ENCODE data around the gene KAZALD1. TPM values are rescaled to one million over a fixed set of nuclear protein-coding genes. Genes with fewer than 3 reads are reported as not detected.

Gene KAZALD1
- total RNA-seq, 1 experiment from 2014 or later = 12.5 TPM

GRCh38 chr10:101062232-101063049 lies 652 bp downstream of the KAZALD1 start:
- intact Hi-C loops (cut with micrococcal nuclease; ENCODE audit: unreplicated experiment) = loop anchor here (5.0 kb wide), 1 partner anchor 65 kb away; the partner anchor contains the start of gene LZTS2
- ChIA-PET POLR2A (ENCODE audit: low non-redundant PET) (no interaction called here), CTCF (interaction anchor here (0.6 to 3.0 kb wide), 5 partner anchors 9 to 79 kb away, joined by 3 to 16 read pairs (median 8); no protein-coding TSS in a partner anchor)
- DNase-seq (ENCODE audit: low spot score) = peak; percentile 67
- Histone ChIP-seq H3K4me1 (ENCODE audit: insufficient read depth, low read length, poor library complexity, severe bottlenecking) (peaks cover 71% of the 10 kb centered on the region), H3K36me3 (ENCODE audit: insufficient read depth, low read length, poor library complexity, severe bottlenecking) (no peaks in the 10 kb centered on the region), H3K4me3 (ENCODE audit: low read depth, low read length, poor library complexity, severe bottlenecking) (peak overlapping the region; percentile 73), H3K27me3 (replicated peaks; ENCODE audit: insufficient read depth, low read depth, low read length, poor library complexity) (no peaks in the 10 kb centered on the region), H3K9me3 (ENCODE audit: low read depth, low read length, poor library complexity, severe bottlenecking) (no peaks in the 10 kb centered on the region), H3K27ac (ENCODE audit: low read depth, low read length, poor library complexity, severe bottlenecking) (peak overlapping the region; percentile 98)
- TF ChIP-seq, protein P1, sequence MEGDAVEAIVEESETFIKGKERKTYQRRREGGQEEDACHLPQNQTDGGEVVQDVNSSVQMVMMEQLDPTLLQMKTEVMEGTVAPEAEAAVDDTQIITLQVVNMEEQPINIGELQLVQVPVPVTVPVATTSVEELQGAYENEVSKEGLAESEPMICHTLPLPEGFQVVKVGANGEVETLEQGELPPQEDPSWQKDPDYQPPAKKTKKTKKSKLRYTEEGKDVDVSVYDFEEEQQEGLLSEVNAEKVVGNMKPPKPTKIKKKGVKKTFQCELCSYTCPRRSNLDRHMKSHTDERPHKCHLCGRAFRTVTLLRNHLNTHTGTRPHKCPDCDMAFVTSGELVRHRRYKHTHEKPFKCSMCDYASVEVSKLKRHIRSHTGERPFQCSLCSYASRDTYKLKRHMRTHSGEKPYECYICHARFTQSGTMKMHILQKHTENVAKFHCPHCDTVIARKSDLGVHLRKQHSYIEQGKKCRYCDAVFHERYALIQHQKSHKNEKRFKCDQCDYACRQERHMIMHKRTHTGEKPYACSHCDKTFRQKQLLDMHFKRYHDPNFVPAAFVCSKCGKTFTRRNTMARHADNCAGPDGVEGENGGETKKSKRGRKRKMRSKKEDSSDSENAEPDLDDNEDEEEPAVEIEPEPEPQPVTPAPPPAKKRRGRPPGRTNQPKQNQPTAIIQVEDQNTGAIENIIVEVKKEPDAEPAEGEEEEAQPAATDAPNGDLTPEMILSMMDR (conservative IDR thresholded peaks at IDR 0.05; ENCODE audit: low read depth, low read length) = peak; percentile 48
- no peak for TF ChIP-seq EZH2 (IDR thresholded peaks at IDR 0.05; ENCODE audit: borderline replicate concordance, low read depth, low read length, poor library complexity, severe bottlenecking)
- no TSS peak for BruUV-seq (replicated peaks)

GRCh38 chr10:101063050-101063525 lies 1.3 kb downstream of the KAZALD1 start:
- peak overlapping the region; percentile 73 for H3K4me3 ChIP-seq (ENCODE audit: low read depth, low read length, poor library complexity, severe bottlenecking)
- peaks cover 70% of the 10 kb centered on the region for H3K4me1 ChIP-seq (ENCODE audit: insufficient read depth, low read length, poor library complexity, severe bottlenecking)
- ChIA-PET CTCF (interaction anchor here (1.0 to 3.0 kb wide), 2 partner anchors 12 to 22 kb away, joined by 3 to 16 read pairs; no protein-coding TSS in a partner anchor), POLR2A (ENCODE audit: low non-redundant PET) (interaction anchor here (0.9 kb wide), 1 partner anchor 12 kb away, joined by 5 read pairs; no protein-coding TSS in a partner anchor)
- H3K27ac ChIP-seq (ENCODE audit: low read depth, low read length, poor library complexity, severe bottlenecking) = peak overlapping the region; percentile 98
- no peaks in the 10 kb centered on the region for H3K9me3 ChIP-seq (ENCODE audit: low read depth, low read length, poor library complexity, severe bottlenecking)
- TF ChIP-seq EZH2 (IDR thresholded peaks at IDR 0.05; ENCODE audit: borderline replicate concordance, low read depth, low read length, poor library complexity, severe bottlenecking) = no peak
- TF ChIP-seq, protein P1 (conservative IDR thresholded peaks at IDR 0.05; ENCODE audit: low read depth, low read length) = no peak
- intact Hi-C loops (cut with micrococcal nuclease; ENCODE audit: unreplicated experiment) = loop anchor here (5.0 kb wide), 1 partner anchor 66 kb away; the partner anchor contains the start of gene LZTS2
- DNase-seq (ENCODE audit: low spot score) = peak; percentile 73
- no peaks in the 10 kb centered on the region for H3K27me3 ChIP-seq (replicated peaks; ENCODE audit: insufficient read depth, low read depth, low read length, poor library complexity)
- BruUV-seq (replicated peaks) = no TSS peak
- no peaks in the 10 kb centered on the region for H3K36me3 ChIP-seq (ENCODE audit: insufficient read depth, low read length, poor library complexity, severe bottlenecking)

DNA sequence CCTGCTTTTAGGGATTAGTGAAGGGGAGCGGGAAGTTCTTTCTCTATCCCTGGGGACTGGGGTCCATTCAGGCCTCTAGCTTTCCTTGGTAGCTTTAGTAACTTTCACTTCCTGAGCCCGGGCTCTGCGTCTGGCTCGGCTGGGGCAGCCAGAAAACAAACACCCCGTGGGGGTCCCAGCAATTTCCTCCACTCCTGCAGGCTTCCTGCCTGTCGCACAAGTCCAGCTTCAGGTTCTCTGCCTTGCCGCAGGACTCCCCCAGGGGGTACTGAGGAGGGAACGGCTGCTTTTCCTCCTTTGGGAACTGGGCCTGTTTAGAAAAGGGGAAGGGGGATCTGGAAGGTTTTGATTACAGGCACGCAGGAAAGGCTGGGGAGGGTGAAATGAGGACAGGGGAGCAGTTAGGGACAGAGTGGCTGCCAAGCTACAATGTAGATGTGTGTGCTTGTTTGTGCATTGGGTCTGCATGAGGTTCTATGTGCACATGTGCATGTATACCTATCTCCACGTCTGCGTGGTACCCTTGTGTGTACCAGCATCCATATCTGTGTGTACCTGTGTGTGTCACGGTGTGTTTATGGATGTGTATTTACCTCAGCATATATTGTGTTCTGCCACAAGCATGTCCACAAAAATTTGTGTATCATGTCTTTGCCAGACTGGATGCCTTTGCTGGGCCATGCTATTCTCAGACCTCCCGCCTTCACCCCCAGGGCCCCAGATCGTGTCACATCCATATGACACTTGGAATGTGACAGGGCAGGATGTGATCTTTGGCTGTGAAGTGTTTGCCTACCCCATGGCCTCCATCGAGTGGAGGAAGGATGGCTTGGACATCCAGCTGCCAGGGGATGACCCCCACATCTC lies 2.0 kb downstream of the KAZALD1 start:
- no peaks in the 10 kb centered on the region for H3K27me3 ChIP-seq (replicated peaks; ENCODE audit: insufficient read depth, low read depth, low read length, poor library complexity)
- peak overlapping the region; percentile 98 for H3K27ac ChIP-seq (ENCODE audit: low read depth, low read length, poor library complexity, severe bottlenecking)
- CTCF ChIA-PET = interaction anchor here (1.0 to 3.0 kb wide), 2 partner anchors 13 to 22 kb away, joined by 3 to 16 read pairs; no protein-coding TSS in a partner anchor
- DNase-seq (ENCODE audit: low spot score) = peak; percentile 93
- H3K9me3 ChIP-seq (ENCODE audit: low read depth, low read length, poor library complexity, severe bottlenecking) = no peaks in the 10 kb centered on the region
- TF ChIP-seq EZH2 (IDR thresholded peaks at IDR 0.05; ENCODE audit: borderline replicate concordance, low read depth, low read length, poor library complexity, severe bottlenecking) = no peak
- TF ChIP-seq, protein P1 (conservative IDR thresholded peaks at IDR 0.05; ENCODE audit: low read depth, low read length) = no peak
- no TSS peak for BruUV-seq (replicated peaks)
- intact Hi-C loops (cut with micrococcal nuclease; ENCODE audit: unreplicated experiment) = loop anchor here (5.0 kb wide), 1 partner anchor 66 kb away; the partner anchor contains the start of gene LZTS2
- H3K4me3 ChIP-seq (ENCODE audit: low read depth, low read length, poor library complexity, severe bottlenecking) = peak overlapping the region; percentile 73
- peaks cover 63% of the 10 kb centered on the region for H3K4me1 ChIP-seq (ENCODE audit: insufficient read depth, low read length, poor library complexity, severe bottlenecking)
- H3K36me3 ChIP-seq (ENCODE audit: insufficient read depth, low read length, poor library complexity, severe bottlenecking) = no peaks in the 10 kb centered on the region
- POLR2A ChIA-PET (ENCODE audit: low non-redundant PET) = interaction anchor here (0.9 kb wide), 1 partner anchor 12 kb away, joined by 5 read pairs; no protein-coding TSS in a partner anchor

Measured in A673 (cell line).